ENCODE measurements around the gene HOXB4.

DNA sequence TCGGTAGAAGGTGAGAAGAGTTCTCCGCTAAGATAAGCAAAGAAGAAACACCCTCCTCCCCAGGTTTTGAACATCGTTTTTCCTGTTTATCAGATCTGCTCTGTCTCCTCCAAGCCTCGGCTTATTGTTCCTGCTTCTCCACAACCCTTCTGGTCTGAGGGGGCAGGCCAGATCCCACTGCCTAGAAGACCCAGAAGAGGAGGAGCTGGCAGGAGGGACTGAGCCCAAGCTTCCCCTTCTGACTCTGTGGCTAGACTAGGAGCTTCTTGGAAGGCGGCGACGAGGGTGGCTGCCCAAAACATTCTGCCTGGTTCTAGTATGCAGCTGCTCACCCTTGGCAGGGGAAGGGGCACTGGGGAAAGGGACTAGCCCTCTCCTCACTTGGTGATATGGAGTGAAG is 20.6 kb upstream of the HOXB4 start:
- TF ChIP-seq PML (IDR thresholded peaks at IDR 0.05; ENCODE audit: low read length), result no peak
- TF ChIP-seq, protein P1, sequence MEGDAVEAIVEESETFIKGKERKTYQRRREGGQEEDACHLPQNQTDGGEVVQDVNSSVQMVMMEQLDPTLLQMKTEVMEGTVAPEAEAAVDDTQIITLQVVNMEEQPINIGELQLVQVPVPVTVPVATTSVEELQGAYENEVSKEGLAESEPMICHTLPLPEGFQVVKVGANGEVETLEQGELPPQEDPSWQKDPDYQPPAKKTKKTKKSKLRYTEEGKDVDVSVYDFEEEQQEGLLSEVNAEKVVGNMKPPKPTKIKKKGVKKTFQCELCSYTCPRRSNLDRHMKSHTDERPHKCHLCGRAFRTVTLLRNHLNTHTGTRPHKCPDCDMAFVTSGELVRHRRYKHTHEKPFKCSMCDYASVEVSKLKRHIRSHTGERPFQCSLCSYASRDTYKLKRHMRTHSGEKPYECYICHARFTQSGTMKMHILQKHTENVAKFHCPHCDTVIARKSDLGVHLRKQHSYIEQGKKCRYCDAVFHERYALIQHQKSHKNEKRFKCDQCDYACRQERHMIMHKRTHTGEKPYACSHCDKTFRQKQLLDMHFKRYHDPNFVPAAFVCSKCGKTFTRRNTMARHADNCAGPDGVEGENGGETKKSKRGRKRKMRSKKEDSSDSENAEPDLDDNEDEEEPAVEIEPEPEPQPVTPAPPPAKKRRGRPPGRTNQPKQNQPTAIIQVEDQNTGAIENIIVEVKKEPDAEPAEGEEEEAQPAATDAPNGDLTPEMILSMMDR (IDR thresholded peaks at IDR 0.05 in 2 of 3, conservative IDR thresholded peaks at IDR 0.05 in 1 of 3; ENCODE audit: control insufficient read depth in 2 of 3, extremely low read depth in 1 of 3, insufficient read depth in 1 of 3, low read depth in 3 of 3, low read length in 3 of 3), result no peak

Data from GM12878 (cell line).